PFSK-1 (cell line): ENCODE data around the gene CERS2.

Experiments
- SIN3A ChIP-seq: IDR thresholded peaks from 2 replicates; pipeline ENCODE4 v1.6.1; 2012; ENCODE audit warnings: mild to moderate bottlenecking, low read length, moderate library complexity, borderline replicate concordance; ENCODE audit not compliant: insufficient read depth
- TAF1 ChIP-seq: IDR thresholded peaks from 2 replicates; pipeline ENCODE4 v1.6.1; 2012; ENCODE audit warnings: low read length, control low read depth, borderline replicate concordance; ENCODE audit not compliant: insufficient read depth
- TF ChIP-seq, protein P1 (sequence below), 2 experiments: IDR thresholded peaks; 2 replicates each; pipeline versions ENCODE4 v1.6.1 to v1.8.0; 2011 to 2012; ENCODE audit warnings: low read depth in 2 of 2, low read length in 2 of 2, control low read depth in 1 of 2, inconsistent platforms in 1 of 2, mild to moderate bottlenecking in 1 of 2, moderate library complexity in 1 of 2; ENCODE audit not compliant: insufficient read depth in 1 of 2

DNA sequence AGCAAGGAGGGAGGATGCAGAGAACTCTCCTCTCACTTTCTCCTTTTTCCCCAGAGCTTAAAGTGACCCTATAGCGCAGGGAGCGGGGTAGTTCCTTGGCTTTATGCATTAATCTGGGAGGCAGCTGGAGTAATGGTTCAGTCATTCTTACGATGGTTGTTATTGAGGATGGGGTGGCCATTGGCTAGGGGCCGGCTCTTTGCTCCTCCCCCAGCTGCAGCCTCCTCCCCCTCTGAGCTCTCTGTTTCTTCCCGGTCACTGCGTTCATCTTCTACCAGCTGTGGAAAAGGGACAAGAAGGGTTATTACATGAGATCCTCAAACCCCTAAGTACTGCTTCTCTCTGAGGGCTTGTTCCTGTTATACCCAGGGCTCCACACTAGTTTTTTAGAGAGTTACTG is 8.6 kb downstream of the CERS2 start:
- no peak for TF ChIP-seq SIN3A
- TF ChIP-seq, protein P1, sequence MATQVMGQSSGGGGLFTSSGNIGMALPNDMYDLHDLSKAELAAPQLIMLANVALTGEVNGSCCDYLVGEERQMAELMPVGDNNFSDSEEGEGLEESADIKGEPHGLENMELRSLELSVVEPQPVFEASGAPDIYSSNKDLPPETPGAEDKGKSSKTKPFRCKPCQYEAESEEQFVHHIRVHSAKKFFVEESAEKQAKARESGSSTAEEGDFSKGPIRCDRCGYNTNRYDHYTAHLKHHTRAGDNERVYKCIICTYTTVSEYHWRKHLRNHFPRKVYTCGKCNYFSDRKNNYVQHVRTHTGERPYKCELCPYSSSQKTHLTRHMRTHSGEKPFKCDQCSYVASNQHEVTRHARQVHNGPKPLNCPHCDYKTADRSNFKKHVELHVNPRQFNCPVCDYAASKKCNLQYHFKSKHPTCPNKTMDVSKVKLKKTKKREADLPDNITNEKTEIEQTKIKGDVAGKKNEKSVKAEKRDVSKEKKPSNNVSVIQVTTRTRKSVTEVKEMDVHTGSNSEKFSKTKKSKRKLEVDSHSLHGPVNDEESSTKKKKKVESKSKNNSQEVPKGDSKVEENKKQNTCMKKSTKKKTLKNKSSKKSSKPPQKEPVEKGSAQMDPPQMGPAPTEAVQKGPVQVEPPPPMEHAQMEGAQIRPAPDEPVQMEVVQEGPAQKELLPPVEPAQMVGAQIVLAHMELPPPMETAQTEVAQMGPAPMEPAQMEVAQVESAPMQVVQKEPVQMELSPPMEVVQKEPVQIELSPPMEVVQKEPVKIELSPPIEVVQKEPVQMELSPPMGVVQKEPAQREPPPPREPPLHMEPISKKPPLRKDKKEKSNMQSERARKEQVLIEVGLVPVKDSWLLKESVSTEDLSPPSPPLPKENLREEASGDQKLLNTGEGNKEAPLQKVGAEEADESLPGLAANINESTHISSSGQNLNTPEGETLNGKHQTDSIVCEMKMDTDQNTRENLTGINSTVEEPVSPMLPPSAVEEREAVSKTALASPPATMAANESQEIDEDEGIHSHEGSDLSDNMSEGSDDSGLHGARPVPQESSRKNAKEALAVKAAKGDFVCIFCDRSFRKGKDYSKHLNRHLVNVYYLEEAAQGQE (IDR thresholded peaks at IDR 0.05; ENCODE audit: insufficient read depth in 1 of 2, low read depth in 2 of 2, low read length in 2 of 2) = no peak
- no peak for TF ChIP-seq TAF1
